Liver (tissue), 9 donors: Measurements from ENCODE around the gene SMAP2. TPM values are rescaled to one million over a fixed set of nuclear protein-coding genes. Genes with fewer than 3 reads are reported as not detected.

Source experiments
- DNase-seq: peaks from one replicate; pipeline ENCODE4 v3.0.0-alpha.2; 2017; ENCODE audit warnings: low spot score
- H3K27ac ChIP-seq, 2 donors: one replicate each; pipeline ENCODE4 v1.7.0; 2013; ENCODE audit warnings: inconsistent platforms in 2 of 2, low read length in 2 of 2, control low read depth in 1 of 2, low read depth in 1 of 2, mild to moderate bottlenecking in 1 of 2
- H3K27me3 ChIP-seq, 4 donors: one replicate each; pipeline versions ENCODE4 v1.6.1 to v1.7.0; 2013; ENCODE audit warnings: low read length in 3 of 4, inconsistent platforms in 1 of 4, mild to moderate bottlenecking in 1 of 4, moderate library complexity in 1 of 4; ENCODE audit not compliant: control insufficient read depth in 4 of 4, insufficient read depth in 4 of 4
- H3K36me3 ChIP-seq, 4 donors: one replicate each; pipeline versions ENCODE4 v1.6.1 to v1.7.0; 2013; ENCODE audit warnings: low read length in 3 of 4, mild to moderate bottlenecking in 3 of 4, low read depth in 1 of 4, moderate library complexity in 1 of 4; ENCODE audit not compliant: control insufficient read depth in 4 of 4, insufficient read depth in 3 of 4
- H3K4me1 ChIP-seq, 4 donors: one replicate each; pipeline versions ENCODE4 v1.6.1 to v1.7.0; 2013; ENCODE audit warnings: low read length in 3 of 4, mild to moderate bottlenecking in 3 of 4, moderate library complexity in 1 of 4; ENCODE audit not compliant: control insufficient read depth in 4 of 4, insufficient read depth in 4 of 4
- H3K4me3 ChIP-seq, 3 donors: one replicate each; pipeline versions ENCODE4 v1.6.1 to v1.7.0; 2013; ENCODE audit warnings: low read length in 3 of 3, control low read depth in 1 of 3, low read depth in 1 of 3, mild to moderate bottlenecking in 1 of 3
- H3K9ac ChIP-seq, 2 donors: one replicate each; pipeline ENCODE4 v1.7.0; 2013; ENCODE audit warnings: low read length in 2 of 2, mild to moderate bottlenecking in 2 of 2, moderate library complexity in 2 of 2, control low read depth in 1 of 2, low read depth in 1 of 2
- H3K9me3 ChIP-seq, 4 donors: one replicate each; pipeline versions ENCODE4 v1.6.1 to v1.7.0; 2013; ENCODE audit warnings: low read length in 3 of 4; ENCODE audit not compliant: control insufficient read depth in 4 of 4
- GABPA ChIP-seq, 2 donors: IDR thresholded peaks in 1 of 2; conservative IDR thresholded peaks in 1 of 2; 2 replicates each; pipeline ENCODE4 v1.6.1; 2016; ENCODE audit warnings: antibody characterized with exemption in 2 of 2, mild to moderate bottlenecking in 1 of 2, moderate library complexity in 1 of 2
- HNF4A ChIP-seq, 2 donors: conservative IDR thresholded peaks; 2 replicates each; pipeline ENCODE4 v1.6.1; 2016; ENCODE audit warnings: antibody characterized with exemption in 2 of 2, mild to moderate bottlenecking in 2 of 2
- HNF4G ChIP-seq: IDR thresholded peaks from 2 replicates; pipeline ENCODE4 v1.6.1; 2016; ENCODE audit warnings: antibody characterized with exemption
- JUND ChIP-seq, 2 donors: IDR thresholded peaks; 2 replicates each; pipeline ENCODE4 v1.6.1; 2016; ENCODE audit warnings: antibody characterized with exemption in 2 of 2
- NR2F2 ChIP-seq: IDR thresholded peaks from 2 replicates; pipeline ENCODE4 v1.6.1; 2016; ENCODE audit warnings: antibody characterized with exemption
- RAD21 ChIP-seq, 2 donors: IDR thresholded peaks; 2 replicates each; pipeline ENCODE4 v1.6.1; 2016; ENCODE audit warnings: antibody characterized with exemption in 2 of 2, mild to moderate bottlenecking in 2 of 2
- SP1 ChIP-seq: IDR thresholded peaks from 2 replicates; pipeline ENCODE4 v1.6.1; 2018; ENCODE audit warnings: antibody characterized with exemption, mild to moderate bottlenecking
- TAF1 ChIP-seq: conservative IDR thresholded peaks from 2 replicates; pipeline ENCODE4 v1.6.1; 2016; ENCODE audit warnings: antibody characterized with exemption, mild to moderate bottlenecking
- YY1 ChIP-seq: IDR thresholded peaks from 2 replicates; pipeline ENCODE4 v1.6.1; 2016; ENCODE audit warnings: antibody characterized with exemption, mild to moderate bottlenecking
- WGBS: extraction: QIAGEN DNeasy Blood & Tissue Kit; methylation state at CpG from one replicate; pipeline ENCODE4 v1.1.7; 2013; 5-methylcytosine and 5-hydroxymethylcytosine counted together
- polyA plus RNA-seq, 2 donors: library from polyadenylated mRNA; stranded (reverse) in 1 of 2; unstranded in 1 of 2; fragments of 200-250 nt in 1 of 2; fragments of >200 nt in 1 of 2; fragmentation: Nextera tagmentation in 1 of 2; extraction: Ambion mirVana in 1 of 2; gene quantifications; one replicate each; pipeline versions ENCODE4 v1.2.1 to v1.2.3, GENCODE V29; 2013 to 2015
- total RNA-seq, 2 donors: library from RNA; depleted of rRNA; stranded (reverse); fragments of >200 nt; gene quantifications; one replicate each; pipeline ENCODE4 v1.2.3, GENCODE V29; 2014
- TF ChIP-seq, protein P1 (sequence below): IDR thresholded peaks from 2 replicates; pipeline ENCODE4 v1.6.1; 2016; ENCODE audit warnings: antibody characterized with exemption
- TF ChIP-seq, protein P2 (sequence below): IDR thresholded peaks from 2 replicates; pipeline ENCODE4 v1.6.1; 2016; ENCODE audit warnings: antibody characterized with exemption
- TF ChIP-seq, protein P3 (sequence below): IDR thresholded peaks from 2 replicates; pipeline ENCODE4 v1.6.1; 2016; ENCODE audit warnings: antibody characterized with exemption
- donor health status: healthy.
- donor health status: healthy.
- donor health status: healthy.
- donor health status: healthy.
- donor health status: healthy.

Gene SMAP2
- total and polyA plus RNA-seq, 4 donors, result 20.0 to 36.8 (median 29.8) TPM

DNA sequence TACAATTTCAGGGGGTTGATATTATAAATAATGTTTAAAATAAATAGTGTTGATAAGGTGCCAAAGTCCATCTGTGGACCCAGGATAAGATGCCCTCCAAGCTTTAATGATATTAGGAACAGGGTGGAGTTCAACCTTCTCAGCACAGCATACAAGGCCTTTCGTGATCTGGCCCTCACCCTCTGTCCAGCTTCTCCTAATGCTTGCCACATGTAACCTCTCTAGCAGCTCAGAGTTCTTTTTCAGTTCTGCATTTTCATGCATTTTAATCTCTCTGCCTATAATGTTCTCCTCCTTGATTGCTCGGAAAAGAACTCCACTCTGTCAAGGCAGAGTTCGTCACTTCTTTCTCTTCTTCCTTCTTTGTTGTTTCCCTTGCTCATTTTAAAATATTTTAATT, 21.4 kb upstream of the SMAP2 start:
- H3K4me1 ChIP-seq, result no peaks in the 10 kb centered on the region
- H3K9me3 ChIP-seq, result no peaks in the 10 kb centered on the region
- H3K36me3 ChIP-seq, result no peaks in the 10 kb centered on the region
- TF ChIP-seq JUND (IDR thresholded peaks at IDR 0.05) (no peak), TAF1 (no peak), HNF4G (no peak), GABPA (IDR thresholded peaks at IDR 0.05 in 1 of 2, conservative IDR thresholded peaks at IDR 0.05 in 1 of 2) (no peak), HNF4A (conservative IDR thresholded peaks at IDR 0.05) (no peak)
- TF ChIP-seq, protein P1, sequence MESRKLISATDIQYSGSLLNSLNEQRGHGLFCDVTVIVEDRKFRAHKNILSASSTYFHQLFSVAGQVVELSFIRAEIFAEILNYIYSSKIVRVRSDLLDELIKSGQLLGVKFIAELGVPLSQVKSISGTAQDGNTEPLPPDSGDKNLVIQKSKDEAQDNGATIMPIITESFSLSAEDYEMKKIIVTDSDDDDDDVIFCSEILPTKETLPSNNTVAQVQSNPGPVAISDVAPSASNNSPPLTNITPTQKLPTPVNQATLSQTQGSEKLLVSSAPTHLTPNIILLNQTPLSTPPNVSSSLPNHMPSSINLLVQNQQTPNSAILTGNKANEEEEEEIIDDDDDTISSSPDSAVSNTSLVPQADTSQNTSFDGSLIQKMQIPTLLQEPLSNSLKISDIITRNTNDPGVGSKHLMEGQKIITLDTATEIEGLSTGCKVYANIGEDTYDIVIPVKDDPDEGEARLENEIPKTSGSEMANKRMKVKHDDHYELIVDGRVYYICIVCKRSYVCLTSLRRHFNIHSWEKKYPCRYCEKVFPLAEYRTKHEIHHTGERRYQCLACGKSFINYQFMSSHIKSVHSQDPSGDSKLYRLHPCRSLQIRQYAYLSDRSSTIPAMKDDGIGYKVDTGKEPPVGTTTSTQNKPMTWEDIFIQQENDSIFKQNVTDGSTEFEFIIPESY, result no peak
- TF ChIP-seq, protein P2, sequence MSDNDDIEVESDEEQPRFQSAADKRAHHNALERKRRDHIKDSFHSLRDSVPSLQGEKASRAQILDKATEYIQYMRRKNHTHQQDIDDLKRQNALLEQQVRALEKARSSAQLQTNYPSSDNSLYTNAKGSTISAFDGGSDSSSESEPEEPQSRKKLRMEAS, result no peak
- TF ChIP-seq, protein P3, sequence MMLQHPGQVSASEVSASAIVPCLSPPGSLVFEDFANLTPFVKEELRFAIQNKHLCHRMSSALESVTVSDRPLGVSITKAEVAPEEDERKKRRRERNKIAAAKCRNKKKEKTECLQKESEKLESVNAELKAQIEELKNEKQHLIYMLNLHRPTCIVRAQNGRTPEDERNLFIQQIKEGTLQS, result no peak
- no peak overlapping the region for H3K9ac ChIP-seq
- DNase-seq, result no peak
- H3K4me3 ChIP-seq, result no peak overlapping the region
- H3K27me3 ChIP-seq, result no peaks in the 10 kb centered on the region
- no peak overlapping the region for H3K27ac ChIP-seq
- WGBS, result 85% methylated on average over 3 of the region's 3 CpGs

DNA sequence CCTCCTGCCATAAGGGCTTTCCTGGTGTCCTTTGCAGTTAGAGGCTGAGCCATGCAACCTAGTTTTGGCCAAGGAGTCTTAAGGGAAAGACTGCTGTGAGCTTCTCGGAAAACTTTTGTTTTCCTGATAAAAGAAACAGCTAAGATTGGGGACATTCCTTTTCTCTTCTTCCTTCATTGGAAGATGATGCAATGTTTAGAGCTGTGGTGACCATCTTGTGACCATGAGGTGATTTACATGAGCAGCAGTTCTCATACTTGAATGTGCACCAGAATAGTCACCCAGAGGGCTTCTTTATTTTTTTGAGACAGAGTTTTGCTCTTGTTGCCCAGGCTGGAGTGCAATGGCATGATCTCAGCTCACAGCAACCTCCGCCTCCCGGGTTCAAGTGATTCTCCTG, 20.4 kb upstream of the SMAP2 start:
- H3K9ac ChIP-seq, result no peak overlapping the region
- H3K4me3 ChIP-seq, result no peak overlapping the region
- no peaks in the 10 kb centered on the region for H3K4me1 ChIP-seq
- no peak overlapping the region for H3K27ac ChIP-seq
- TF ChIP-seq TAF1 (no peak), YY1 (no peak), HNF4A (conservative IDR thresholded peaks at IDR 0.05) (no peak), GABPA (IDR thresholded peaks at IDR 0.05 in 1 of 2, conservative IDR thresholded peaks at IDR 0.05 in 1 of 2) (no peak), RAD21 (IDR thresholded peaks at IDR 0.05) (no peak)
- TF ChIP-seq, protein P3, result no peak
- DNase-seq, result no peak
- H3K27me3 ChIP-seq, result no peaks in the 10 kb centered on the region
- no peaks in the 10 kb centered on the region for H3K9me3 ChIP-seq
- whole genome bisulfite sequencing, result 98% methylated on average over 3 of the region's 3 CpGs
- no peaks in the 10 kb centered on the region for H3K36me3 ChIP-seq

DNA sequence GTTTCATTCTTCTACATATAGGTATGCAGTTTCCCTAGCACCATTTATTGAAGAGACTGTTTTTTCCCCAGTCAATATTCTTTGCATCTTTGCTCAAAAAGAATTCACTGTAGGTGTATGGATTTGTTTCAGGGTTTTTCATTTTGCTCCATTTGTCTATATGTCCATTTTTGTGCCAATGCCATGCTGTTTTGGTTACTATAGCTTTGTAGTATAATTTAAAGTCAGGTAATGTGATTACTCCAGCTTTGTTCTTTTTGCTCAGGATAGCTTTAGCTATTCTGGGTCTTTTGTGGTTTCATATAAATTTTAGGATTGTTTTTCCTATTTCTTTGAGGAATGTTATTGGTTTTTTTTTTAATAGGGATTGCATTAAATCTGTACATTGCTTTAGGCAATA, 15.9 kb upstream of the SMAP2 start:
- Histone ChIP-seq H3K4me3 (no peak overlapping the region), H3K9me3 (no peaks in the 10 kb centered on the region), H3K27ac (no peak overlapping the region), H3K36me3 (no peaks in the 10 kb centered on the region), H3K4me1 (no peaks in the 10 kb centered on the region), H3K9ac (no peak overlapping the region), H3K27me3 (no peaks in the 10 kb centered on the region)
- TF ChIP-seq NR2F2, result no peak
- TF ChIP-seq JUND (IDR thresholded peaks at IDR 0.05), result no peak
- TF ChIP-seq HNF4G, result no peak
- no peak for TF ChIP-seq SP1
- no peak for DNase-seq
